ENCODE measurements around the gene ZFHX3.

- TF ChIP-seq CTCF (IDR thresholded peaks at IDR 0.05): peak in 1 of 12 donors; percentile 21
- TF ChIP-seq POLR2A (IDR thresholded peaks at IDR 0.05): no peak
These were observed 15.2 kb downstream of the ZFHX3 start for GRCh38 chr16:73032541-73033270.

Measured in heart left ventricle (tissue), 13 donors.